Measurements from ENCODE around the gene SRSF8.

The SRSF8 gene

GRCh38 chr11:95067841-95068219 is 1.1 kb downstream of the SRSF8 start:
- in situ Hi-C loops (cut with MboI; ENCODE audit: low sequenced_read_pairs) = no loop called here

GRCh38 chr11:95068549-95068948 is 1.8 kb downstream of the SRSF8 start:
- in situ Hi-C loops (cut with MboI; ENCODE audit: low sequenced_read_pairs) = no loop called here

DNA sequence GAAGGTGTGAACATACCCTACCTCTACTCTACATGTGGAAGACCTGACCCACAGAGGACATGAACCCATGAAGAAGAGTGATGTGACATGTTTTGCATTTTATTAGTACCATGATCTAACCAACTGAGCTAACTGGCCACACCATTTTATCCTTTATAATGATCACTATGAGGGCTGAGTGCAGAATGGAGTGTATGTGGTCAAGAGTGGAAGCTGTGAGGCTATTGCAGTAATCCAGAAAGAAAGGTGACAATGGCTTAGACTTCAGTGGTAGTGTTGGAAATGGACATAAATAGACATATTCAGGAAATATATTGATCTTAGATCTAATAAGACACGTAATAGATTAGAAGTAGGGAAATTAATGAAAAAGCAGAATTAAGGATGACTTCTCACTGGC is 3.8 kb downstream of the SRSF8 start:
- in situ Hi-C loops (cut with MboI; ENCODE audit: low sequenced_read_pairs) = no loop called here

DNA sequence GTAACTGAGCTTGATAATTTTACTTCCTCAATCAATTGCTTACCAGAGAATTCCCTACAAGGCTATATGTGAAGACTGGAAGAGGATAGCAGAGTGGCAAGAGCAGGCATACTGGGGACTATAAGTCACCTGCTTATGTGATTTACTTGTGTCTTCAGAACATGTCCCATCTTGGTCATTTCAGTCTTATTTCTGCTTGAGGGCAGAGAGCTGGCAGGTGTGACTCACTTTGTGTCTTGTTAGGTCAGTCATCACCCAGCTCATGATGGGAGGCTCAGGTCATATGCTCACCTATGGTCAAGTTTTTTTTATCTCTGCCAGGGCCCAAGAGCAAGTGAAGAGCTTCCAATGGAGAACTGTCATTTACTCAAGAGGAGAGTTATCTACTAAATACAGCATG is 6.2 kb downstream of the SRSF8 start:
- in situ Hi-C loops (cut with MboI; ENCODE audit: low sequenced_read_pairs) = no loop called here

DNA sequence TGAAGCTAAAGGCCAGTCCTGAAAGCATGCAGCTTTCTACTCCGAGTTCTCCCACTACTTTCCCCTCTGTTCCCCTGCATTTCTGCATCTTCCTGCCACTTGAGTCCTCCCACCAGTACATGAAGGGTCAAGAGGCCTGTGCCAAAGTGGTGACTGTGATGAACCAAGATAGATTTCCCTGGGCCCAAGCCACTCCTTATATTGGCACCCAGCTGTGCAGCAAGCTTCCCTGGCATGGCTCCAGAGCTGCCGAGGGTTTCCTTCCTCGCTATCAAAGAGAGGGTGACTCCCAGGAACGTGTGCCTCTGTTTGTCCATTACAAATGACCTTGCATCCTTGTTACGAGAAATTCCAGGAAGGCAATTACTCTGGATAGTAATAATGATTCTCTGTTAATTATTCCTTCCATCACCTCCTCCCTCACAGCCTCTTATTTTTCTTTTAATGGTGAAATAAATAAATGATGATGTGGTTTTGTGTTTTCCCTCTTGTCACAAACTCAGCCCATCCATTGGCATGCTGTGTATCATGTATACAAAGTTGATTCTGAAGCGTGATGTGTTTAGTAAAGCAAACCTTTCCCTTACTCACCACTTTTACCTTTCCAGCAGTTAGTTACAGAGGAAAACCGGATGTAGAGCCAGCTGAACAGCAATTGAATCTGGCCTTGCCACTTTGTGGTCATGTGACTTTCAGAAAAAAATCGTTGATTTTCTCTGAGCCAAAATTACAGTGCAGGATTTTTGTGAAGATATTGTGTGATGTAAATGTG is 8.3 kb downstream of the SRSF8 start:
- in situ Hi-C loops (cut with MboI; ENCODE audit: low sequenced_read_pairs) = no loop called here

GRCh38 chr11:95076416-95076815 is 9.7 kb downstream of the SRSF8 start:
- in situ Hi-C loops (cut with MboI; ENCODE audit: low sequenced_read_pairs) = no loop called here

DNA sequence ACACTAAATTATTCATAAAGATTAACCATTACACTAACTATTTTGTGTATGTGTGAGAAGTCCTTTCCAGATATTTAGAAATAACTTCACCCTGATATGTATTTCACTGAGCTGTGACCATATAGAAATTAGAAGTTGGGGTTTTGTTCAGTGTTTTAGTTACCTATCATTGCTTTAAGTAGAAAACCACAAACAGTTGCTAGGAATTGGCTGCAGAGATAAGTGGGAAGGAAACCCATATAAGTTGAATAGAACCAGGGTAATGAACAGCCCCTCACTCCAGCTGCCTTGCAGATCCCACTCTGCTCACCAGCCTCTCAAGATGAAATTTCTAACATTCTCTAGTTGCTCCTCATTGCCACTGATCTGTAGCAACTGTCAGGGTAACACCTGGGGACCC is 10.3 kb downstream of the SRSF8 start:
- in situ Hi-C loops (cut with MboI; ENCODE audit: low sequenced_read_pairs) = no loop called here

DNA sequence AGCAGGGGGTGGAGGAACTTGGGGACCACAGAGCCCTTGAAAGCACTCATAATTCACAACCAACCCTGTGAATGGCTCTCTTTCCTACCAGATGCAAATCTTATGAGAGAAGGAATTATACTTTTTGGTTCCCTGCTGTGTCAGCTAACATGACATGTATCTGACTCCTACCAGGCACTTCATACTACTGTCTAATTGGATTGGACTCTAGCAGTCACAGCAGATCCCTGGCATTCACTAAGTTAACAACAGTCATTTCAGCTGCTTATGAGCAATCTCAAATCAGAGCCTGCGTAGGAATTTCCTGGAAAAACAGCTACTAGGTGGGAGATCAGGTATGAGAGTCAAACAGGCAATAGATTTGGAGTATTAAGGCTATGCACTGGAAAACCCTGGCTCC is 11.8 kb downstream of the SRSF8 start:
- in situ Hi-C loops (cut with MboI; ENCODE audit: low sequenced_read_pairs) = no loop called here

- in situ Hi-C loops (cut with MboI; ENCODE audit: low sequenced_read_pairs) = no loop called here
Observed at GRCh38 chr11:95081010-95081409, 14.3 kb downstream of the SRSF8 start.

DNA sequence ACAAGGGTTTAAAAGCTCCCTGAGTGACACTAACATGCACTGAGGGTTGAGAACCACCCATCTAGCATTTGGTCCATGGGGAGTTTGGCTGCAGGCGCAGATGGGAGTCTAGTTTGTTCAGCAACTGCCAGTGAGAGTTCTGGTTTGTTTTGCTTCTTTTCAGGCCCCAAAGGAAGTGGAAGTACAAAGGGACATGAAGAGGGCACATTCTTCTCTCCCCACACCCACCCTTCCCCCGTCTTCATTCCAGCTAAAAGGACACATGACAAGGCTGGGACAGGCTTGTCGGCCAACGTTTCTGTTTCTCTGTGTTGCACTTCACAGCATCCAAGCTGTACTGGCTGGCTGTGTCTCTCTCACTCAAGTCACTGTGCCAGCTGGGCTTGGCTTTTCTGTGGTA is 14.7 kb downstream of the SRSF8 start:
- in situ Hi-C loops (cut with MboI; ENCODE audit: low sequenced_read_pairs) = no loop called here

DNA sequence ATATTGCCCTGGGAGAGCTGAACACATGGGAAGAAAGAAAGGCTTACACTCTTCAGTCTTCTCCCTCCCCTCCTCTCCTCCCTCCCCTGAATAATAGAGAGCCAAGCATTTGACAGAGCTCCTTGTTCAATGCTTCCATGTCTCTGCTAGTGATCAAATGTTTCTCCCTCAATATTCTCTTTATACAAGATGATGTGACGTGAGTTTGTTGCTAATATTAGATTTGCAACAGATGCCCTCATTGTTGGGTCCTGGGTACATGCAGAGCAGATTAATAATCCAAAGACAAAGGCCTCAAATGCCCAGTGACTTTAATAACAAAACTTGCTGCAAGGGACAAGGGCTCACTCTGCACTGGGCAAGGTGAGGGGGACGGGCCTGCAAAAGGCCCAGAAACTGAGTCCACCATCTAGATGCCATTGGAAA is 15.9 kb downstream of the SRSF8 start:
- in situ Hi-C loops (cut with MboI; ENCODE audit: low sequenced_read_pairs) = no loop called here

- in situ Hi-C loops (cut with MboI; ENCODE audit: low sequenced_read_pairs) = no loop called here
Observed at GRCh38 chr11:95084509-95084908, 17.8 kb downstream of the SRSF8 start.

- in situ Hi-C loops (cut with MboI; ENCODE audit: low sequenced_read_pairs) = no loop called here
Observed at GRCh38 chr11:95085117-95085816, 18.5 kb downstream of the SRSF8 start.

DNA sequence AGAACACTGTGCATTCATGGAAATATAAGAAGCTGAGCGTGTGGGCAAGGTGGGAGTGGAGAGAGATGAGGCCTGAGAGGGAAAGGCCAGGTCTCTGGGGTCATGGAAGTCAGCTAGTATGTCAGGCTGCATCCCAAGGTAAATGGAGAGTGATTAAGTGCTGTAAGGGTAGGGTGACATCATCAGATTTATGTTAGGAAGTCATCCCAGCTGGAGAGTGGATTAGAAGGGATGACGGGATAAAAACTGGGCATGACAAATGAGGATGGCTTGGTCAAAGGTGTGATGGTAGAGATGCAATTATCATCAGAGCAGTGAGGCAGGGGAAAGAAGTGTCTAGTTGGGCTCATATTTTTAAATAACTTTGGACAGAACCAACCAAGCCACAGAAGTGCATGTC is 19.4 kb downstream of the SRSF8 start:
- in situ Hi-C loops (cut with MboI; ENCODE audit: low sequenced_read_pairs) = no loop called here

DNA sequence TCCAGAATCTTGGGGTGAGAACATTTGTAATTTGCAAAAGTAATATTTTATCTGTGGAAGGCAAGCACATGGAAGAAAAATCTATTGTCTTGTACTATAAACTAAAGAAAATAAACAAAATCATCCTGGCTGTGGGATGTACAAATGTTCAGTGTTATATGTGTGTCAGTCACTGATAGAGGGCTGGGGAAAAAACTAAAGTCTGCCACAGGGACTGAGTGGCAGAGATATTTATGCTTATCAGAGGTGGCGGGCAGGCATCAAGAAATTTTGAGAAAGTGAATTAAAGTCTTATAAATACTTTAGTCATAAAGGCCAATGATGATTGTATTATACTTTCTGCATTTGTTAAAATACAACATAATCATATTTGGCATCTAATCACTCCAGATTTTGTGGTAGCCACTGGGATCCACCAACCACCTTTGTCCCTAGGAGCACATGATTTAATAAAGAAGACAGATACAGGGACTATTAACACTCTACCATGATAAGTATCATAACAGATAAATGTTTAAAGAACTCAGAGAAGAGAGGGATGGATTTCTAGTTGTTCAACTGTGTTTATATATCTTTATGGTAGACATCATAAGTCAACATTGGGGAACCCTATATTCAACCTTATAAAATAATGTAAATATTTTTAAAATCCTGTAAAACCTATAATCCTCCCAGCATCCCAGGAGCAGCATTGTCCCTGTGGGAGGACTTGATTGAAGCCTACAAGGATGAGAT is 20.3 kb downstream of the SRSF8 start:
- in situ Hi-C loops (cut with MboI; ENCODE audit: low sequenced_read_pairs) = no loop called here

- in situ Hi-C loops (cut with MboI; ENCODE audit: low sequenced_read_pairs) = no loop called here
Observed at GRCh38 chr11:95088946-95089619, 22.4 kb downstream of the SRSF8 start.

- in situ Hi-C loops (cut with MboI; ENCODE audit: low sequenced_read_pairs) = no loop called here
Observed at GRCh38 chr11:95089620-95090542, 23.2 kb downstream of the SRSF8 start, which contains the start of gene ENDOD1. TSS of gene ENDOD1 (plus strand) at chr11:95089846. CDS start at chr11:95089928, 82 bp downstream.

- in situ Hi-C loops (cut with MboI; ENCODE audit: low sequenced_read_pairs) = no loop called here
Observed at GRCh38 chr11:95091663-95092180, 25.0 kb downstream of the SRSF8 start.

- in situ Hi-C loops (cut with MboI; ENCODE audit: low sequenced_read_pairs) = no loop called here
Observed at GRCh38 chr11:95092549-95093324, 26.0 kb downstream of the SRSF8 start.
